Measurements from ENCODE around the gene ARHGAP4. TPM values are rescaled to one million over a fixed set of nuclear protein-coding genes. Genes with fewer than 3 reads are reported as not detected.

ARHGAP4 gene
- total and polyA plus RNA-seq, 2 of the 4 experiments (the other 2 are of a cell fraction), result 0.18 to 0.72 TPM

GRCh38 chrX:153868576-153869472 is 57.2 kb downstream of the ARHGAP4 start:
- no peak overlapping the region for H3K27ac ChIP-seq (ENCODE audit: insufficient read depth, low read length)
- ATAC-seq (ENCODE audit: low read depth) (no peak), DNase-seq (no peak)
- no peak overlapping the region for H4K91ac ChIP-seq (ENCODE audit: insufficient read depth, low read depth, low read length)
- no peak overlapping the region for H4K8ac ChIP-seq (ENCODE audit: low read depth in 2 of 2, low read length in 2 of 2)
- no peak overlapping the region for H2AK9ac ChIP-seq (replicated peaks; ENCODE audit: low read depth, low read length, poor library complexity)
- H3K9me1 ChIP-seq (ENCODE audit: insufficient read depth, low read length), result no peaks in the 10 kb centered on the region
- TF ChIP-seq MAZ (IDR thresholded peaks at IDR 0.05; ENCODE audit: borderline replicate concordance, low read depth, low read length), result no peak
- no peak for TF ChIP-seq RCOR1 (IDR thresholded peaks at IDR 0.05; ENCODE audit: insufficient replicate concordance, low read length)
- no peak for TF ChIP-seq USF2 (IDR thresholded peaks at IDR 0.05; ENCODE audit: low read depth, low read length)
- TF ChIP-seq RAD21 (IDR thresholded peaks at IDR 0.05; ENCODE audit: low read length), result no peak
- TF ChIP-seq CTCF (conservative IDR thresholded peaks at IDR 0.05; ENCODE audit: low read depth, low read length), result no peak
- TF ChIP-seq NFE2L2 (IDR thresholded peaks at IDR 0.05; ENCODE audit: low read depth, low read length), result no peak
- TF ChIP-seq SMC3 (IDR thresholded peaks at IDR 0.05; ENCODE audit: low read depth, low read length), result no peak
- TF ChIP-seq RFX5 (IDR thresholded peaks at IDR 0.05; ENCODE audit: low read depth, low read length), result no peak
- no peak for TF ChIP-seq FOS (IDR thresholded peaks at IDR 0.05; ENCODE audit: low read depth, low read length)
- no peak for TF ChIP-seq BHLHE40 (IDR thresholded peaks at IDR 0.05; ENCODE audit: low read depth, low read length)
- TF ChIP-seq, protein P1, sequence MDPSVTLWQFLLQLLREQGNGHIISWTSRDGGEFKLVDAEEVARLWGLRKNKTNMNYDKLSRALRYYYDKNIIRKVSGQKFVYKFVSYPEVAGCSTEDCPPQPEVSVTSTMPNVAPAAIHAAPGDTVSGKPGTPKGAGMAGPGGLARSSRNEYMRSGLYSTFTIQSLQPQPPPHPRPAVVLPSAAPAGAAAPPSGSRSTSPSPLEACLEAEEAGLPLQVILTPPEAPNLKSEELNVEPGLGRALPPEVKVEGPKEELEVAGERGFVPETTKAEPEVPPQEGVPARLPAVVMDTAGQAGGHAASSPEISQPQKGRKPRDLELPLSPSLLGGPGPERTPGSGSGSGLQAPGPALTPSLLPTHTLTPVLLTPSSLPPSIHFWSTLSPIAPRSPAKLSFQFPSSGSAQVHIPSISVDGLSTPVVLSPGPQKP (IDR thresholded peaks at IDR 0.05; ENCODE audit: borderline replicate concordance, low read depth, low read length), result no peak
- TF ChIP-seq CHD1 (IDR thresholded peaks at IDR 0.05; ENCODE audit: low read depth, low read length), result no peak
- no peak overlapping the region for H3K9ac ChIP-seq (ENCODE audit: low read depth, low read length)
- H3K4ac ChIP-seq (ENCODE audit: low read depth, low read length), result no peak overlapping the region
- POLR2A ChIA-PET (ENCODE audit: unreplicated experiment), result no interaction called here
- no peak overlapping the region for H3K56ac ChIP-seq (ENCODE audit: extremely low read depth, insufficient read depth, low read length)
- no peak overlapping the region for H3K23ac ChIP-seq (ENCODE audit: low read depth, low read length)
- WGBS, 2 experiments (ENCODE audit: extremely low coverage in 2 of 2, insufficient read length in 1 of 2), result 73% methylated on average over 11 of the region's 26 CpGs; no CpG with 5 or more reads in 1 of the 2 experiments
- no peaks in the 10 kb centered on the region for H4K20me1 ChIP-seq (ENCODE audit: insufficient read depth, low read length)
- no peak overlapping the region for H3K4me2 ChIP-seq (ENCODE audit: low read depth, low read length)
- no peaks in the 10 kb centered on the region for H3K36me3 ChIP-seq (ENCODE audit: control insufficient read depth, insufficient read depth, low read length)
- peaks cover 5% of the 10 kb centered on the region for H3K9me3 ChIP-seq (ENCODE audit: control insufficient read depth, insufficient read depth, low read length)
- no peak overlapping the region for H2BK120ac ChIP-seq (ENCODE audit: low read depth, low read length)
- no peak overlapping the region for H3K4me3 ChIP-seq (ENCODE audit: insufficient read depth, low read depth, low read length)
- in situ Hi-C loops (cut with MboI; ENCODE audit: low sequenced_read_pairs), result no loop called here
- H3K14ac ChIP-seq (replicated peaks; ENCODE audit: low read depth, low read length), result no peak overlapping the region
- H3K4me1 ChIP-seq (ENCODE audit: control insufficient read depth, insufficient read depth, low read length), result no peaks in the 10 kb centered on the region
- H2AFZ ChIP-seq (replicated peaks; ENCODE audit: low read length, poor library complexity), result no peak overlapping the region
- intact Hi-C loops (cut with micrococcal nuclease), result no loop called here
- CTCF ChIA-PET, result no interaction called here
- no peak overlapping the region for H2BK5ac ChIP-seq (ENCODE audit: low read depth, low read length, poor library complexity, severe bottlenecking)
- H2AK5ac ChIP-seq (ENCODE audit: low read depth, low read length), result no peak overlapping the region
- no peaks in the 10 kb centered on the region for H3K79me1 ChIP-seq (ENCODE audit: low read depth in 1 of 2, low read length in 2 of 2)
- H2BK15ac ChIP-seq (ENCODE audit: low read depth, low read length), result no peak overlapping the region
- no peak overlapping the region for H2BK20ac ChIP-seq (ENCODE audit: low read depth, low read length)
- H3K18ac ChIP-seq (ENCODE audit: low read depth, low read length), result no peak overlapping the region
- peaks cover 18% of the 10 kb centered on the region for H3K27me3 ChIP-seq (ENCODE audit: control insufficient read depth, insufficient read depth, low read length)
- dilution Hi-C loops (cut with HindIII; ENCODE audit: low sequenced_read_pairs, unreplicated experiment), result no loop called here
- no peak overlapping the region for H4K5ac ChIP-seq (ENCODE audit: low read depth, low read length)
- BruUV-seq (replicated peaks), result no TSS peak

Data from IMR-90 (cell line).